HG03060 (cell line): Measurements from ENCODE around the gene MAP4K1.
"Not testable (repeated sequence)": the region's sequence is repeated elsewhere in the genome, so short reads cannot be mapped to it uniquely, and the experiment has no call there.

Experiments used
- ATAC-seq: cut with Tn5 transposase; IDR thresholded peaks from one replicate; pipeline ENCODE4 v1.9.1; 2021; ENCODE audit warnings: low read depth, moderate number of reproducible peaks; ENCODE audit not compliant: unreplicated experiment

Gene MAP4K1

GRCh38 chr19:38653028-38653571, 35.3 kb upstream of the MAP4K1 start:
- no peak for ATAC-seq

- ATAC-seq = no peak
Measured at GRCh38 chr19:38650911-38651584, 33.3 kb upstream of the MAP4K1 start.

GRCh38 chr19:38650172-38650775, 32.5 kb upstream of the MAP4K1 start:
- no peak for ATAC-seq

- ATAC-seq = no peak
Measured at GRCh38 chr19:38649305-38650171, 31.8 kb upstream of the MAP4K1 start.

- ATAC-seq = no peak
Measured at GRCh38 chr19:38648769-38649304, 31.1 kb upstream of the MAP4K1 start.

GRCh38 chr19:38647966-38648768, 30.4 kb upstream of the MAP4K1 start:
- ATAC-seq = no peak

GRCh38 chr19:38647368-38647965, 29.7 kb upstream of the MAP4K1 start, which contains the start of gene ACTN4:
Gene ACTN4 (plus strand): TSS chr19:38647649. CDS start chr19:38647746, 97 bp downstream.
- ATAC-seq = peak; percentile 53

GRCh38 chr19:38644719-38645118, 27.0 kb upstream of the MAP4K1 start:
- ATAC-seq = no peak

GRCh38 chr19:38642176-38642575, 24.4 kb upstream of the MAP4K1 start:
- ATAC-seq = no peak

- no peak for ATAC-seq
Measured at GRCh38 chr19:38640368-38640767, 22.6 kb upstream of the MAP4K1 start.

GRCh38 chr19:38639679-38640078, 21.9 kb upstream of the MAP4K1 start:
- ATAC-seq = no peak

- no peak for ATAC-seq
Measured at GRCh38 chr19:38638461-38638860, 20.7 kb upstream of the MAP4K1 start.

GRCh38 chr19:38635483-38636399, 18.0 kb upstream of the MAP4K1 start:
- ATAC-seq = no peak

GRCh38 chr19:38634757-38635482, 17.2 kb upstream of the MAP4K1 start:
- no peak for ATAC-seq

GRCh38 chr19:38632476-38633213, 14.9 kb upstream of the MAP4K1 start:
- no peak for ATAC-seq

- ATAC-seq = not testable (repeated sequence)
Measured at GRCh38 chr19:38631811-38632475, 14.2 kb upstream of the MAP4K1 start.

GRCh38 chr19:38631301-38631700, 13.5 kb upstream of the MAP4K1 start:
- ATAC-seq = not testable (repeated sequence)
